OCI-LY7 (cell line): ENCODE measurements around the gene SFTPD. TPM values are rescaled to one million over a fixed set of nuclear protein-coding genes. Genes with fewer than 3 reads are reported as not detected.

Source experiments
- BruUV-seq: library from RNA; stranded (reverse); fragments of 400-500 nt; replicated peaks from 2 replicates; lab custom pipeline; 2021; lab: Mats Ljungman, UMichigan
- CTCF ChIA-PET: fragments of 300-600 bp; sonication (Branson Sonifier 250); formaldehyde crosslinking; loops from one replicate; lab custom pipeline; 2022; ENCODE audit warnings: antibody characterized with exemption; ENCODE audit not compliant: unreplicated experiment; lab: Charles Lee
- POLR2A ChIA-PET: fragments of 300-600 bp; sonication (Branson Sonifier 250); formaldehyde crosslinking; loops from one replicate; lab custom pipeline; 2022; ENCODE audit warnings: antibody characterized with exemption; lab: Charles Lee
- DNase-seq: peaks from one replicate; pipeline ENCODE4 v3.0.0-alpha.2; 2015; ENCODE audit warnings: low spot score
- H2AFZ ChIP-seq: fragments of 200-600 bp; sonication (generic), shearing (Covaris generic); 2 replicates; pipeline ENCODE4 v1.6.1; 2014; ENCODE audit warnings: mild to moderate bottlenecking, antibody characterized with exemption, low read length, moderate library complexity
- H3K27ac ChIP-seq: fragments of 200-600 bp; sonication (generic); 2 replicates; pipeline ENCODE4 v1.5.1; 2014; ENCODE audit warnings: mixed run types, low read depth, mild to moderate bottlenecking, moderate library complexity, low read length, inconsistent platforms; ENCODE audit not compliant: poor library complexity, severe bottlenecking
- H3K36me3 ChIP-seq: fragments of 200-600 bp; sonication (generic); 2 replicates; pipeline ENCODE4 v1.6.1; 2014; ENCODE audit warnings: mild to moderate bottlenecking, antibody characterized with exemption, low read length, moderate library complexity, mixed read lengths; ENCODE audit not compliant: insufficient read depth
- H3K4me1 ChIP-seq: fragments of 200-600 bp; sonication (generic); 2 replicates; pipeline ENCODE4 v1.5.1; 2014; ENCODE audit warnings: mild to moderate bottlenecking, low read length; ENCODE audit not compliant: insufficient read depth, poor library complexity, severe bottlenecking
- H3K4me2 ChIP-seq: fragments of 200-600 bp; sonication (generic); 2 replicates; pipeline ENCODE4 v1.6.1; 2014; ENCODE audit warnings: mild to moderate bottlenecking, low read length
- H3K4me3 ChIP-seq: fragments of 200-600 bp; sonication (generic); 2 replicates; pipeline ENCODE4 v1.5.1; 2014; ENCODE audit warnings: mild to moderate bottlenecking, low read depth, low read length; ENCODE audit not compliant: poor library complexity, severe bottlenecking
- H3K79me2 ChIP-seq: fragments of 200-600 bp; sonication (generic); 2 replicates; pipeline ENCODE4 v1.6.1; 2016; ENCODE audit warnings: low read depth, mild to moderate bottlenecking, low read length, moderate library complexity, mixed read lengths; ENCODE audit not compliant: insufficient read depth
- H3K9me2 ChIP-seq: fragments of 200-600 bp; sonication (generic); 2 replicates; pipeline ENCODE4 v1.6.1; 2016; ENCODE audit warnings: mild to moderate bottlenecking, low read length, mixed read lengths; ENCODE audit not compliant: insufficient read depth
- H3K9me3 ChIP-seq: fragments of 200-600 bp; sonication (generic); 2 replicates; pipeline ENCODE4 v1.6.1; 2014; ENCODE audit warnings: mild to moderate bottlenecking, mixed run types, low read length, mixed read lengths
- H4K20me1 ChIP-seq: fragments of 200-600 bp; sonication (generic); 2 replicates; pipeline ENCODE4 v1.6.1; 2014; ENCODE audit warnings: mild to moderate bottlenecking, antibody characterized with exemption, low read length, moderate library complexity, mixed read lengths; ENCODE audit not compliant: insufficient read depth
- CTCF ChIP-seq: fragments of 200-600 bp; sonication (generic); conservative IDR thresholded peaks from 2 replicates; pipeline ENCODE4 v1.5.1; 2014; ENCODE audit warnings: mild to moderate bottlenecking, antibody characterized with exemption, low read length, moderate library complexity, mixed read lengths
- EZH2phosphoT487 ChIP-seq: fragments of 200-600 bp; sonication (generic); IDR thresholded peaks from 2 replicates; pipeline ENCODE4 v1.6.1; 2018; ENCODE audit warnings: low read depth, borderline replicate concordance, mild to moderate bottlenecking, mixed run types, antibody characterized with exemption, low read length, moderate library complexity, mixed read lengths
- intact Hi-C: fragments of 100-400 bp; cut with micrococcal nuclease; formaldehyde crosslinking; loops from one replicate; pipeline ENCODE4 v1.10.0; 2022; ENCODE audit not compliant: unreplicated experiment
- total RNA-seq, 2 experiments: library from RNA; depleted of rRNA in 1 of 2; stranded (reverse); fragments of >200 nt in 1 of 2; shearing (Covaris generic) in 1 of 2; gene quantifications; 2 replicates each; pipeline ENCODE4 v1.2.3, GENCODE V29; 2014 to 2022

SFTPD gene
- total RNA-seq, 2 experiments from 2014 or later, result not detected

DNA sequence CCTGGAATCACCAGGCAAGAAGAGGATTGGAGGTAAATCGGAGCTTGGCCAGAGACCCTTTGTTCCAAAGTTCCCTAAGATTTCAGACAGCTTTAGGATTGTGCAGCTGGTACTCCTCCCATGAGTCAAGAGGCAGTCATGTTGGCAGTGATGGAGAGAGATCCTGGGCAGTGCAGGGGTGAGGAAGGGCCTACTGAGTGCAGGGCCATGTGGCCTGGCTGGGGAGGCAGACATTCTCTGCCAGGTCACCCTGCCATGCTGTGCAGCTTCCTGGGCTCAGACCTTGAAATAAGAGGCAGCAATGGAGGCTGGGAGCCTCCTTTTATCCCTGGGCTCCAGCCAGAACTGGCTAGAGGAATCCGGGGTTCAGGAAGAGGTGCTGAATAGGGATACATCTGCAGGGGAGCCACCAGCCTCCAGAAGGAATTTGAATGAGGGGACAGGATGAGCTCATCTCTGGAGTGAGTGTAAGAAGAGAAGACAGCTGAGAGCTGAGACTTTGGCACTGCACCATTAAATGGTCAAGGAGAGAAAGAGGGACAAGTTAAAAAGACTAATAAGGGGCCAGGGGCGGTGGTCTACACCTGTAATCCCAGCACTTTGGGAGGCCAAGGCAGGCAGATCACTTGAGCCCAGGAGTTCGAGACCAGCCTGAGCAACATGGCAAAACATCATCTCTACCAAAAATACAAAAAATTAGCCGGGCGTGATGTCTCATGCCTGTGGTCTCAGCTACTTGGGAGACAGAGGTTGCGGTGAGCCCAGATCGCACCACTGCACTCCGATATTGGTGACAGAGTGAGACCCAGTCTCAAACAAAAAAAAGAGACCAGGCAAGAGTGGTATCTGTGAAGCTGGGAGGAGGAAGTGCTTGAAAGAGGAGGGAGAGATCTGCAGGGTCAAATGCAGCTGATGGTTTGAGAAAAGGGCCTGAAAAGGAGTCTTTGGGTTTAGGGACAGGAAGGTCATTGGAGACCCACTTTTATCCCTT lies 12.0 kb downstream of the SFTPD start:
- Histone ChIP-seq H3K4me3 (no peak overlapping the region), H4K20me1 (no peaks in the 10 kb centered on the region), H3K9me3 (no peaks in the 10 kb centered on the region), H3K4me2 (no peak overlapping the region), H2AFZ (no peak overlapping the region), H3K4me1 (peaks cover 9% of the 10 kb centered on the region), H3K36me3 (no peaks in the 10 kb centered on the region), H3K79me2 (no peaks in the 10 kb centered on the region), H3K9me2 (no peaks in the 10 kb centered on the region), H3K27ac (no peak overlapping the region)
- CTCF ChIA-PET, result no interaction called here
- POLR2A ChIA-PET, result no interaction called here
- no peak for DNase-seq
- intact Hi-C loops, result no loop called here
- no peak for TF ChIP-seq EZH2phosphoT487
- no peak for TF ChIP-seq CTCF
- BruUV-seq, result no TSS peak

DNA sequence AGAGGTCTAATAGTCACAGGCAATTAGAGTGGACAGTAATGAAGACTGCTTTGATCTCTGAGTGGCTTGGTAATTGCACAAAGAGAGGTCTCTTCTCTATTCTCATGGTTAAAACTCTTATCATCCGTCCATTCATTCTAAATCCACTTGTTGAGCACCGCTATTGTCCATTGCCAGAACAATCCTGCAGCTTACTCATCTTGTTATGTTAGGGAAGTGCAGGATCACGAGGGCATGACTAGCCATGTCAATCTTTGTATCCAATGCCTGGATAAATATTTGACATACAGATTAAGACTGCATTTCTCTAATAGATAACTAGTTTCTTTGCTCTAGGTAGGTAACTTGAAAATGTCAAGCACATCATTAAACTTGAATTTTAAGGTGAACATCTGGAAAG lies 14.9 kb downstream of the SFTPD start:
- H3K4me1 ChIP-seq, result peaks cover 5% of the 10 kb centered on the region
- no peaks in the 10 kb centered on the region for H3K79me2 ChIP-seq
- H3K9me2 ChIP-seq, result no peaks in the 10 kb centered on the region
- TF ChIP-seq EZH2phosphoT487 (no peak), CTCF (no peak)
- no peak overlapping the region for H2AFZ ChIP-seq
- no peaks in the 10 kb centered on the region for H3K36me3 ChIP-seq
- intact Hi-C loops, result no loop called here
- no peaks in the 10 kb centered on the region for H3K9me3 ChIP-seq
- no peak overlapping the region for H3K4me3 ChIP-seq
- no TSS peak for BruUV-seq
- DNase-seq, result no peak
- no peak overlapping the region for H3K4me2 ChIP-seq
- H3K27ac ChIP-seq, result no peak overlapping the region
- POLR2A ChIA-PET, result no interaction called here
- H4K20me1 ChIP-seq, result no peaks in the 10 kb centered on the region
- CTCF ChIA-PET, result no interaction called here

- no peaks in the 10 kb centered on the region for H3K4me1 ChIP-seq
- H3K4me2 ChIP-seq, result no peak overlapping the region
- H3K27ac ChIP-seq, result no peak overlapping the region
- CTCF ChIA-PET, result no interaction called here
- BruUV-seq, result no TSS peak
- POLR2A ChIA-PET, result no interaction called here
- H2AFZ ChIP-seq, result no peak overlapping the region
- TF ChIP-seq CTCF, result no peak
- TF ChIP-seq EZH2phosphoT487, result no peak
- no peaks in the 10 kb centered on the region for H3K79me2 ChIP-seq
- intact Hi-C loops, result no loop called here
- H3K36me3 ChIP-seq, result no peaks in the 10 kb centered on the region
- H3K9me3 ChIP-seq, result no peaks in the 10 kb centered on the region
- DNase-seq, result no peak
- no peaks in the 10 kb centered on the region for H4K20me1 ChIP-seq
- no peaks in the 10 kb centered on the region for H3K9me2 ChIP-seq
- no peak overlapping the region for H3K4me3 ChIP-seq
Observed at GRCh38 chr10:79932841-79933379, 16.0 kb downstream of the SFTPD start.
